Prostate gland (tissue), 2 donors: ENCODE data around the gene CARNS1. TPM values are rescaled to one million over a fixed set of nuclear protein-coding genes. Genes with fewer than 3 reads are reported as not detected.
A peak's percentile ranks its signal among the peaks of the same experiment; 100 is the strongest.

Source experiments
- DNase-seq: peaks from one replicate; pipeline ENCODE4 v3.0.0-alpha.2; 2019; ENCODE audit warnings: low spot score
- H3K27ac ChIP-seq, 2 donors: fragments of 200-600 bp; sonication (generic); 2 replicates each; pipeline ENCODE4 v1.5.1; 2017 to 2019
- H3K27me3 ChIP-seq: fragments of 200-600 bp; sonication (generic); replicated peaks from 2 replicates; pipeline ENCODE4 v1.5.1; 2019; ENCODE audit not compliant: insufficient read depth
- H3K36me3 ChIP-seq, 2 donors: fragments of 200-600 bp; sonication (generic); 1 replicate in 1 of 2; 2 replicates in 1 of 2; pipeline versions ENCODE4 v1.5.1 to v1.8.1; 2017 to 2019
- H3K4me1 ChIP-seq: fragments of 200-600 bp; sonication (generic); replicated peaks from 2 replicates; pipeline ENCODE4 v1.5.1; 2019
- H3K4me3 ChIP-seq, 2 donors: fragments of 200-600 bp; sonication (generic); 2 replicates each; pipeline ENCODE4 v1.5.1; 2017 to 2019
- H3K9me3 ChIP-seq: fragments of 200-600 bp; sonication (generic); 2 replicates; pipeline ENCODE4 v1.5.1; 2017
- POLR2A ChIP-seq: fragments of 450-650 bp; IDR thresholded peaks from one replicate; pipeline ENCODE4 v1.6.1; 2016; ENCODE audit warnings: antibody characterized with exemption, mild to moderate bottlenecking
- POLR2AphosphoS5 ChIP-seq: sonication (generic); formaldehyde crosslinking; IDR thresholded peaks from one replicate; pipeline ENCODE4 v1.6.1; 2017; ENCODE audit warnings: antibody characterized with exemption
- WGBS: methylation state at CpG from one replicate; pipeline ENCODE4 v1.1.5; 2018; 5-methylcytosine and 5-hydroxymethylcytosine counted together
- intact Hi-C: fragments of 100-400 bp; cut with DNase I; formaldehyde crosslinking; loops from one replicate; pipeline ENCODE4 v1.14.2; 2022
- total RNA-seq, 2 donors: library from RNA; depleted of rRNA; stranded (reverse); fragments of >200 nt; gene quantifications; one replicate each; pipeline ENCODE4 v1.1.0, GENCODE V29; 2016
- TF ChIP-seq, protein P1 (sequence below), 4 experiments: fragments of 200-600 bp in 2 of 4; fragments of 450-650 bp in 2 of 4; sonication (generic) in 2 of 4; IDR thresholded peaks; 1 replicate in 3 of 4; 2 replicates in 1 of 4; pipeline ENCODE4 v1.5.1; 2016 to 2019; ENCODE audit warnings: antibody characterized with exemption in 4 of 4, mild to moderate bottlenecking in 2 of 4, moderate library complexity in 2 of 4

CARNS1 gene
- total RNA-seq, 2 donors from 2014 or later = 0.91 to 1.0 TPM

DNA sequence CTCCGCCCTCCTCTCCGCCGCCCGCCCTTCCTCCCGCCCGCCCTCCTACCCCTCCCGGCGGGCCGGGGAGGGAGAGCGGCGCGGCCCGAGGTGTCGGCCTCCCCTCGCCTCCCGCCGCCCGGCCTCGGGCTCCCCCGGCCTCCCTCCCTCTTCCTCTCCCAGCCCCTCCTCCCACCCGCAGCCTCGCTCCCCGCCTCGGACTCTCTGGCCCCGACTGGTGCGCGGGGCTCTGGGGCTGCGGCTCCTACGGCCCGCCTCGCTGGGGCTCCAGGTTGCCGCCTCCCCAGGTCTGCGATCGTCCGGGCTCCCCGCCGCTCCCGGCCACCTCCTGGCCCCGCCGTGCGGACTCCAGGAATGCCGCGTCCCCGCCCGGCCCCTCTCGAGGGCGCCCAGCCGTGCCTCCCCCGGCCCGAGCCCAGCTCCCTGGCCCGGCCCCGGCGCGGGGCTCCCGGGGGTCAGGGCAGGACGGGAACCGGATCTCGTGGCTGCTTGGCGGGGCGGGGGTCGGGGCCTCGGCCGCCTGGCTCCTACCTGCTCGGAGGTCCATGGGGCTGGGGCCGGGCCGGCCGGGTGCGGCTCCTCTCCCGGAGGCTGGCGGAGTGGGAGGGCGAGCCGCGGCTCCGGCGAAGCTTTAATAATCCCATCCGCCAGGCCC is 42.4 kb upstream of the CARNS1 start, which contains the start of gene CLCF1:
CLCF1 (minus strand) TSS at position 606 of the 655 bp plus-strand sequence; CDS start at position 547, 59 bp downstream.
- Histone ChIP-seq H3K27me3 (no peaks in the 10 kb centered on the region), H3K27ac (peak within 1 kb of the TSS; percentile 86 to 89), H3K9me3 (no peaks in the 10 kb centered on the region), H3K4me1 (peaks cover 19% of the 10 kb centered on the region), H3K36me3 (no peaks in the 10 kb centered on the region), H3K4me3 (peak within 1 kb of the TSS; percentile 70 to 81)
- under 1% methylated on average over 37 of the region's 76 CpGs for WGBS
- TF ChIP-seq POLR2A = no peak
- TF ChIP-seq, protein P1, sequence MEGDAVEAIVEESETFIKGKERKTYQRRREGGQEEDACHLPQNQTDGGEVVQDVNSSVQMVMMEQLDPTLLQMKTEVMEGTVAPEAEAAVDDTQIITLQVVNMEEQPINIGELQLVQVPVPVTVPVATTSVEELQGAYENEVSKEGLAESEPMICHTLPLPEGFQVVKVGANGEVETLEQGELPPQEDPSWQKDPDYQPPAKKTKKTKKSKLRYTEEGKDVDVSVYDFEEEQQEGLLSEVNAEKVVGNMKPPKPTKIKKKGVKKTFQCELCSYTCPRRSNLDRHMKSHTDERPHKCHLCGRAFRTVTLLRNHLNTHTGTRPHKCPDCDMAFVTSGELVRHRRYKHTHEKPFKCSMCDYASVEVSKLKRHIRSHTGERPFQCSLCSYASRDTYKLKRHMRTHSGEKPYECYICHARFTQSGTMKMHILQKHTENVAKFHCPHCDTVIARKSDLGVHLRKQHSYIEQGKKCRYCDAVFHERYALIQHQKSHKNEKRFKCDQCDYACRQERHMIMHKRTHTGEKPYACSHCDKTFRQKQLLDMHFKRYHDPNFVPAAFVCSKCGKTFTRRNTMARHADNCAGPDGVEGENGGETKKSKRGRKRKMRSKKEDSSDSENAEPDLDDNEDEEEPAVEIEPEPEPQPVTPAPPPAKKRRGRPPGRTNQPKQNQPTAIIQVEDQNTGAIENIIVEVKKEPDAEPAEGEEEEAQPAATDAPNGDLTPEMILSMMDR (IDR thresholded peaks at IDR 0.05) = peak in 2 of 4 experiments; percentile 5 to 14
- intact Hi-C loops = no loop called here
- DNase-seq = no peak

DNA sequence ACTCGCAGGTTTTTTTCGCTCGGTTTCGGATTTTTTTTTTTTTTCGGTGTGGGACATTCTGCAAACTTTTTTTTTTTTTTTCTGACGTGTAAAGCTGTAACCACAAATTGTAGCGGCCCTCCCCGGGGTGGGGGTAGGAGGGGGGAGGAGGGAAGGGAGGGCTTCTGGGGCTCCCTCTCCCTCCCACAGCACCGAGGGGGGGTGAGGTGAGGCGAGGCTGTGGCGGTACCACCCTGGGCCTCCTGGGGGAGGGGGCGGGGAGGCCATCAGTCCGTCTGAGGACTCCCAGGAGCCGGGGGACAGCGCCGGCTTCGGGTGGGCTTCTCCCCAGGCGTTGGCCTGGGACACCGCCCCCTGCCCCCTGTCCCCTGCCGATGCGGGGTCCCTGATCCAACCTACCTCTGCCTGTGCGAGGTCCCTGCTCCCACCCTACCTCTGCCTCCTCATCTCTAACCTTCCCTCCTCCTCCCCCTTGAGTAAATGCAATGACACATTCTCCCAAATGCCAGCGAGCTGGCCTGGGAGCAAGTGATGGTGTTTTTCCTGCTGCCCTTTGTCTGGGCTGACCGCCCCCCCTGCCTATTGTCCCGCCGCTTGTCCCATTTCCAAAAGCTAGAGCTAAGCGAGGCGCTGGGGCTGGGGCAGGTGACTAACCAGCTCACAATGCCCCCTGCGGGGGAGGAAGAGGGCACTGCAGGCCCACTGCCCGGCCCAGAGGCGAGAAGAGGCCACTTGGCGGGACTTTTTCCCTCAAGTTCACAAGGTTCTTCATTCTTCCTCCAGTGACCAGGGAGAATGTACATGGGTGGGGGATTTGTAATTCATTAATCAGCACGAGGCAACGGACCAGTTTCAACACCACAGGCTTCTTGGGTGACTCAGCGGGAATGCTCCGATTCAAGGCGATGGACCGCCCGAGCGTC is 41.6 kb upstream of the CARNS1 start:
- intact Hi-C loops = loop anchor here (2.0 kb wide), 1 partner anchor 21 kb away; the partner anchor contains the start of gene POLD4
- Histone ChIP-seq H3K27me3 (no peaks in the 10 kb centered on the region), H3K27ac (peak overlapping the region; percentile 86 to 89), H3K9me3 (no peaks in the 10 kb centered on the region), H3K4me3 (peak overlapping the region; percentile 70 to 81), H3K36me3 (no peaks in the 10 kb centered on the region), H3K4me1 (peaks cover 19% of the 10 kb centered on the region)
- TF ChIP-seq POLR2A = peak; percentile 37
- peak; percentile 73 for TF ChIP-seq POLR2AphosphoS5
- TF ChIP-seq, protein P1 (IDR thresholded peaks at IDR 0.05) = peak in 3 of 4 experiments; percentile 42 to 79 (median 68)
- 13% methylated on average over 34 of the region's 40 CpGs for WGBS
- DNase-seq = peak; percentile 75

DNA sequence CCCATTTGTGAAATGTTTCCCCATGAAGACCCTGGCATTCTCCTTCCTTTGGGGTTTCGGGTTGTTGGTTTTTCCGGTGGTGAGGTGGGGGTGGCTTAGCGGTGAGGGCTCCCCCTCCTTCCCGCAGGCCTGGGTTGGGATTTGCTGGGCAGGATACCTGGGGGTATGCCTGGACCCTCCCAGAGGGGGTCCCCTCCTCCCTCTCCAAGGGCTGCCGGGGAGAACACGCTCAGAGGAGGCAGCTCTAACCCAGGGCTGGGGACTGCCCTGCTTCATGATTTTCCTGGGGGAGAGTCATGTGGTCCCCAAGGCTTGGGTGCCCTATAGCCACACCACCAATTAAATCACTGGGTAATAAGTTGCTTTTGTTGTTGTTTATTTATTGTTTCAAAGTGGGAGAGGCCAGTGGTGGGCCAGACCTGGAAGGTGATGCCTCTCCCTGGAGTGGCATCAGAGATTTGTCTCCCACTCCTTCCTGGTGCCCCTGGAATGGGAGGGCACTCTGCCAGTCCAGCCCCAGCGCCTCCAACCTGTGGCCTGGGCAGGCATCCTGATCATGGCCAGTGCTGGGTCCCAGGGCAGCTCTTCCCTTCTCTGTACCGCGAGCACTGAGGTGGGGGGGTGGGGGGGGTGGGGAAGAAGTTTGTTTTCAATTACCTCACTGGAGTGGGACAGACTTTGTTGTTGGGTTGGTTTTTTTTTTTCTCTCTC is 40.8 kb upstream of the CARNS1 start:
- no peaks in the 10 kb centered on the region for H3K9me3 ChIP-seq
- 45% methylated on average over 9 of the region's 9 CpGs for WGBS
- H3K27ac ChIP-seq = peak overlapping the region in 1 of 2 donors; percentile 86
- no peaks in the 10 kb centered on the region for H3K36me3 ChIP-seq
- intact Hi-C loops = loop anchor here (2.0 kb wide), 1 partner anchor 22 kb away; the partner anchor contains the start of gene POLD4
- H3K27me3 ChIP-seq = no peaks in the 10 kb centered on the region
- peak overlapping the region in 1 of 2 donors; percentile 70 for H3K4me3 ChIP-seq
- no peak for TF ChIP-seq POLR2AphosphoS5
- peaks cover 19% of the 10 kb centered on the region for H3K4me1 ChIP-seq
- DNase-seq = no peak

DNA sequence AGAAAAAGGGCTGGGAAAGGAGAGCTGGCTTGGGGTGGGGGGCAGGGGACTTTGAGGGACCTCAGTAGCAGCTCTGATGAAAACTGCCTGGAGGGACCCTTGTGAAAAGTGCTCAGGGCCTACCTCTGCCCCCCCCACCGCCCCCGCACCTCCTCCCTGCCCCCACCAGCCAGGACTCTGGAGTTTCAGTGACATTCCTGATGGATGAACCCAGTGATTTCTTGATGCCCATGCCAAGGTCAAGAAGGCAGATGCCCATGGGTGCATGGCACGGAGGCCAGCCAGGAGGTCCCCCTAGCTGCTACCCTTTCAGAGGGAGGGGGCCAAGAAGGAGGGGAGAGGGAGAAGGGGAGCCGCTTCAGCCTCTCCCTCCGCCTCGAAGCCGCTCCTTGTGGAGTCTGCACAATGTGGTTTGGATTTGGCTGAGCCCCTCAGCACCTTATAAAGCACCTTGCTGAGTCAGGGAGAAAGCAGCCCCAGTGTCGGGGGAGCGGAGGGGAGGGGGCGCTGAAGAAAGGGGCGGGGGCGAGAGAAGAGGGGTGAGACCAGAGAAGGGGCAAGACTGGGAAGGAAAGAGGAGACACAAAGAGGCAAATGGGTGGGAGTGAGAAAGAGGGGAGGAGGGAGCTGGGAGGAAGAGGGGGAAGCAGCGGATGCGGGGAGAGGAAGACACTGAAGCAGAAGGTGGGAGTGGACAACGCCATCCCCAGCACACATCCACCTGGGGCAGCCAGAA is 40.0 kb upstream of the CARNS1 start:
- intact Hi-C loops = loop anchor here (2.0 kb wide), 1 partner anchor 23 kb away; the partner anchor contains the start of gene POLD4
- H3K4me3 ChIP-seq = no peak overlapping the region
- WGBS = 50% methylated on average over 14 of the region's 15 CpGs

DNA sequence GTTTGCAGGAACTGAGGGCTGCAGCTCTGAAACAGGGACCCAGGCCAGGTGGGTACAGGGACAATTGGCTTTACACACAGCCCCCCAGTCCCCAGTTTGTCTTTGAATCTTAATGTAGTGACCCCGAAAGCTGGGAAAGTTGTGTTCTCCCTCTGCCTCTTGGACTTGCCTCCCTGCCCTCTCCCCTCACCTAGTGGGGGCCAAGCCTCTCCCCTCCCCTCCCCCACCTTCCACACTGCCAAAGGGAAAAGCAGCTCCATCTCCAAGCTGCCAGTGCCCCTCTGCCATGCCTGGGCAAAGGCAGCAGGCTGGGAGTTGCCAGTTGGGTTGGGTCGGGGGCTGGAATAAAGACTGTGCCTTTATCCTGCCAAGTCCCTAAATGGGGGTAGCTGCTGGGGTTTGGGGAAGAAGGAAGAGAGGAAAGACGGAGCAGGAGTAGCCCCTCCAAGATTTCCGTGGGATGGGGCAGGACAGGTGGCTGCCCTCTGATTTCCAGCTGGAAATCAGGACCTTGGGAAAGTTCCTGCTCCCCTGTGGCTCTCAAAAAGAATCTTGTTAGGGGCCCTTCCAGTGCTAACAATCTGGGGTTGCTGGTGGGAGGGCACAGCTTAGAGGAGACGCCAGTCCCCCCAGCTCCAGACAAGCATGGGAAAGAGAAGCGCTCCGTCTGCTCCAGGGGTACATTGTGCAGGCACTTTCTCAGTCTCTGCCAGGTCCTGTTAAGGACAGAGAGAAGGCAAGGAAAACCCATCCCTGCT is 39.2 kb upstream of the CARNS1 start:
- Histone ChIP-seq H3K4me1 (peaks cover 14% of the 10 kb centered on the region), H3K36me3 (no peaks in the 10 kb centered on the region), H3K27ac (no peak overlapping the region), H3K27me3 (no peaks in the 10 kb centered on the region), H3K9me3 (no peaks in the 10 kb centered on the region), H3K4me3 (no peak overlapping the region)
- 73% methylated on average over 7 of the region's 7 CpGs for WGBS
- intact Hi-C loops = no loop called here
- DNase-seq = no peak
- no peak for TF ChIP-seq POLR2A

More for the DNA sequence above, 40.0 kb upstream of the CARNS1 start:
- no peak for TF ChIP-seq POLR2AphosphoS5
- no peak for TF ChIP-seq POLR2A
- no peak for DNase-seq
- no peaks in the 10 kb centered on the region for H3K36me3 ChIP-seq
- H3K9me3 ChIP-seq = no peaks in the 10 kb centered on the region
- no peak overlapping the region for H3K27ac ChIP-seq
- H3K27me3 ChIP-seq = no peaks in the 10 kb centered on the region
- H3K4me1 ChIP-seq = peaks cover 17% of the 10 kb centered on the region
